GM10266 (cell line): ENCODE data around the gene NONO.

Experiments
- DNase-seq: peaks from one replicate; pipeline ENCODE4 v3.0.0; 2012; ENCODE audit errors: extremely low spot score
- TF ChIP-seq, protein P1 (sequence below): IDR thresholded peaks from 2 replicates; pipeline ENCODE4 v1.5.1; 2012; ENCODE audit warnings: mild to moderate bottlenecking, low read depth; ENCODE audit not compliant: control insufficient read depth, insufficient read depth; ENCODE audit errors: missing control alignments

The NONO gene

GRCh38 chrX:71250841-71251240 lies 32.6 kb upstream of the NONO start:
- no peak for DNase-seq
- TF ChIP-seq, protein P1, sequence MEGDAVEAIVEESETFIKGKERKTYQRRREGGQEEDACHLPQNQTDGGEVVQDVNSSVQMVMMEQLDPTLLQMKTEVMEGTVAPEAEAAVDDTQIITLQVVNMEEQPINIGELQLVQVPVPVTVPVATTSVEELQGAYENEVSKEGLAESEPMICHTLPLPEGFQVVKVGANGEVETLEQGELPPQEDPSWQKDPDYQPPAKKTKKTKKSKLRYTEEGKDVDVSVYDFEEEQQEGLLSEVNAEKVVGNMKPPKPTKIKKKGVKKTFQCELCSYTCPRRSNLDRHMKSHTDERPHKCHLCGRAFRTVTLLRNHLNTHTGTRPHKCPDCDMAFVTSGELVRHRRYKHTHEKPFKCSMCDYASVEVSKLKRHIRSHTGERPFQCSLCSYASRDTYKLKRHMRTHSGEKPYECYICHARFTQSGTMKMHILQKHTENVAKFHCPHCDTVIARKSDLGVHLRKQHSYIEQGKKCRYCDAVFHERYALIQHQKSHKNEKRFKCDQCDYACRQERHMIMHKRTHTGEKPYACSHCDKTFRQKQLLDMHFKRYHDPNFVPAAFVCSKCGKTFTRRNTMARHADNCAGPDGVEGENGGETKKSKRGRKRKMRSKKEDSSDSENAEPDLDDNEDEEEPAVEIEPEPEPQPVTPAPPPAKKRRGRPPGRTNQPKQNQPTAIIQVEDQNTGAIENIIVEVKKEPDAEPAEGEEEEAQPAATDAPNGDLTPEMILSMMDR: no peak

GRCh38 chrX:71251466-71251973 lies 31.9 kb upstream of the NONO start:
- no peak for DNase-seq
- TF ChIP-seq, protein P1: no peak

- DNase-seq: no peak
- TF ChIP-seq, protein P1: no peak
Measured at GRCh38 chrX:71252221-71252620, 31.2 kb upstream of the NONO start.

- TF ChIP-seq, protein P1: peak; percentile 44
Measured at GRCh38 chrX:71253253-71254091, 30.0 kb upstream of the NONO start.

GRCh38 chrX:71254092-71254963 lies 29.1 kb upstream of the NONO start, which contains the start of gene ZMYM3:
Gene ZMYM3 (minus strand): TSS chrX:71254140. CDS start chrX:71253255, 885 bp downstream.
- peak; percentile 84 for DNase-seq
- TF ChIP-seq, protein P1: no peak

More at GRCh38 chrX:71253253-71254091, 30.0 kb upstream of the NONO start:
- peak; percentile 32 for DNase-seq

DNA sequence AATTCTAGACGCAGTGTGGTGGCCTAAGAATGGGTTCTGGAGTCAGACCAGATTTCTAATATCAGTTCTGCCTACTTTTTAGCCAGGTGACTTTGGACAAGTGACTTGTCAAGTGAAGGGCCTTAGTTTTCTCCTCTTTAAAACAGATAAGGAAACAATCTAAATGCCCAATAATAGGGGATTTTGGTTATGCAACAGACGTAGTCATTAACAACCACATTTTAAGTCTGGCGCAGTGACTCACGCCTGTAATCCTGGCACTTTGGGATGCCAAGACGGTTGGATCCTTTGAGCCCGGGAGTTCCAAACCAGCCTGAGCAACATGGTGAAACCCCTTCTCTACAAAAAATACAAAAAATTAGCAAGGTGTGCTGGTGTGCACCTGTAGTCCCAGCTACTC lies 27.4 kb upstream of the NONO start:
- no peak for DNase-seq
- TF ChIP-seq, protein P1: no peak
